GM12878 (cell line): ENCODE results near the gene PLXNB3. TPM values are rescaled to one million over a fixed set of nuclear protein-coding genes. Genes with fewer than 3 reads are reported as not detected.

ENCODE experiments used
- ATAC-seq: fragments of 200-7000 bp; cut with Tn5 transposase; 3 replicates; pipeline ENCODE4 v1.9.1; 2020; ENCODE audit warnings: mild to moderate bottlenecking, moderate library complexity
- BruUV-seq: library from RNA; stranded (reverse); fragments of 400-500 nt; replicated peaks from 2 replicates; lab custom pipeline; 2021; lab: Mats Ljungman, UMichigan
- CTCF ChIA-PET: fragments of 300-600 bp; sonication (Branson Sonifier 250); formaldehyde crosslinking; extraction: SDS; loops from one replicate; lab custom pipeline; 2021; ENCODE audit warnings: inconsistent platforms; lab: Yijun Ruan, JAX
- POLR2A ChIA-PET: fragments of 350-600 bp; formaldehyde crosslinking; extraction: SDS; loops from one replicate; lab custom pipeline; 2021; ENCODE audit warnings: inconsistent platforms; lab: Charles Lee
- RAD21 ChIA-PET: fragments of 300-600 bp; sonication (Branson Sonifier 250); formaldehyde crosslinking; loops from one replicate; lab custom pipeline; 2023; ENCODE audit warnings: antibody characterized with exemption; ENCODE audit not compliant: unreplicated experiment; lab: Charles Lee
- SMC1A ChIA-PET: fragments of 300-600 bp; sonication (Branson Sonifier 250); formaldehyde crosslinking; loops from one replicate; lab custom pipeline; 2023; ENCODE audit not compliant: unreplicated experiment, uncharacterized antibody; lab: Charles Lee
- DNase-seq: peaks from one replicate; pipeline ENCODE4 v3.0.0-alpha.2; 2011; ENCODE audit warnings: low read depth, low spot score
- FAIRE-seq: peaks from 3 replicates; lab custom pipeline; 2011; peaks lifted over from hg19 to GRCh38; lab: Jason Lieb, UNC
- H2AFZ ChIP-seq: 2 replicates; pipeline ENCODE4 v1.6.0; 2011; ENCODE audit warnings: low read depth, low read length, control low read depth; ENCODE audit not compliant: control insufficient read depth
- H3K27ac ChIP-seq: 2 replicates; pipeline ENCODE4 v1.5.1; 2011; ENCODE audit warnings: control low read depth; ENCODE audit not compliant: control insufficient read depth, insufficient read depth
- H3K27me3 ChIP-seq, 2 experiments: replicated peaks in 1 of 2; 2 replicates each; pipeline versions ENCODE4 v1.6.0 to v1.6.1; 2011; ENCODE audit warnings: low read length in 1 of 2; ENCODE audit not compliant: control insufficient read depth in 2 of 2, insufficient read depth in 2 of 2
- H3K36me3 ChIP-seq, 2 experiments: 2 replicates each; pipeline ENCODE4 v1.5.1; 2011; ENCODE audit warnings: low read length in 1 of 2; ENCODE audit not compliant: control insufficient read depth in 2 of 2, insufficient read depth in 2 of 2
- H3K4me1 ChIP-seq: 2 replicates; pipeline ENCODE4 v1.6.1; 2011; ENCODE audit warnings: mild to moderate bottlenecking, low read length, moderate library complexity, mixed read lengths; ENCODE audit not compliant: control insufficient read depth, insufficient read depth
- H3K4me2 ChIP-seq: 2 replicates; pipeline ENCODE4 v1.6.0; 2011; ENCODE audit warnings: control low read depth; ENCODE audit not compliant: control insufficient read depth, insufficient read depth
- H3K4me3 ChIP-seq: fragments of 200-600 bp; sonication (generic); 2 replicates; pipeline ENCODE4 v1.5.1; 2016
- H3K79me2 ChIP-seq: 2 replicates; pipeline ENCODE4 v1.6.0; 2011; ENCODE audit warnings: low read length; ENCODE audit not compliant: control insufficient read depth, insufficient read depth
- H3K9ac ChIP-seq: 2 replicates; pipeline ENCODE4 v1.8.0; 2011; ENCODE audit warnings: low read length, control low read depth, mixed read lengths; ENCODE audit not compliant: control insufficient read depth, insufficient read depth
- H3K9me3 ChIP-seq: replicated peaks from 3 replicates; pipeline ENCODE4 v1.5.1; 2011; ENCODE audit warnings: mild to moderate bottlenecking, low read length; ENCODE audit not compliant: control insufficient read depth, insufficient read depth
- H4K20me1 ChIP-seq: 2 replicates; pipeline ENCODE4 v1.6.0; 2011; ENCODE audit not compliant: control insufficient read depth, insufficient read depth
- BMI1 ChIP-seq: fragments of 450-650 bp; IDR thresholded peaks from 2 replicates; pipeline ENCODE4 v1.6.1; 2016; ENCODE audit warnings: mild to moderate bottlenecking, moderate library complexity, borderline replicate concordance
- ELK1 ChIP-seq: IDR thresholded peaks from 2 replicates; pipeline ENCODE4 v1.6.1; 2012; ENCODE audit warnings: low read depth, low read length, improper control_type of control experiment
- ESRRA ChIP-seq: IDR thresholded peaks from 2 replicates; pipeline ENCODE4 v1.6.1; 2012; ENCODE audit warnings: mild to moderate bottlenecking, low read length, improper control_type of control experiment
- KLF5 ChIP-seq: fragments of 450-650 bp; IDR thresholded peaks from 2 replicates; pipeline ENCODE4 v1.6.1; 2014; ENCODE audit warnings: mild to moderate bottlenecking; ENCODE audit not compliant: partially characterized antibody
- WRNIP1 ChIP-seq: IDR thresholded peaks from 2 replicates; pipeline ENCODE4 v1.6.1; 2011; ENCODE audit warnings: low read depth, low read length, improper control_type of control experiment, borderline replicate concordance
- ZBTB4 ChIP-seq: fragments of 450-650 bp; formaldehyde crosslinking; IDR thresholded peaks from 2 replicates; pipeline ENCODE4 v1.4.0; 2022; ENCODE audit warnings: mild to moderate bottlenecking, moderate library complexity
- WGBS: methylation state at CpG from one replicate; pipeline ENCODE4 v1.1.6; 2016; ENCODE audit warnings: low lambda C conversion rate; ENCODE audit not compliant: insufficient replicate concordance, insufficient coverage; ENCODE audit errors: missing lambda C conversion rate; 5-methylcytosine and 5-hydroxymethylcytosine counted together
- in situ Hi-C: fragments of 300-500 bp; cut with MboI; formaldehyde crosslinking; loops from 9 replicates; pipeline ENCODE4 v1.14.3; 2018; ENCODE audit warnings: mixed read lengths
- intact Hi-C: fragments of 100-400 bp; cut with micrococcal nuclease; formaldehyde crosslinking; loops from one replicate; pipeline ENCODE4 v1.14.2; 2022; ENCODE audit not compliant: unreplicated experiment
- polyA plus RNA-seq, 11 experiments: library from polyadenylated mRNA; depleted of rRNA in 4 of 11; unstranded in 6 of 11; stranded (reverse) in 5 of 11; fragments of >200 nt; fragmentation: Nextera tagmentation in 4 of 11; fragmentation: Illumina TruSeq in 1 of 11; extraction: Ambion mirVana in 4 of 11; extraction: Trizol in 1 of 11; gene quantifications; 1 replicate in 1 of 11; 2 replicates in 10 of 11; pipeline versions ENCODE4 v1.2.1 to v1.2.3, GENCODE V29; 2011 to 2016; ENCODE audit warnings: inconsistent platforms in 2 of 11, missing spikeins in 2 of 11, low read depth in 1 of 11
- total RNA-seq, 4 experiments: library from RNA; depleted of rRNA in 3 of 4; stranded (reverse); fragments of >200 nt in 3 of 4; fragmentation: Illumina TruSeq in 1 of 4; extraction: Trizol in 1 of 4; gene quantifications; 2 replicates each; pipeline versions ENCODE4 v1.2.1 to v1.2.3, GENCODE V29; 2013 to 2021

The PLXNB3 gene
- total and polyA plus RNA-seq, 10 of the 15 experiments (the other 5 are each of a cell fraction or from before 2014, with no cell fraction given), result 0.06 to 0.68 (median 0.19) TPM; not detected in 4

- Histone ChIP-seq H3K27me3 (no peaks in the 10 kb centered on the region; a peak in 2 of 4 replicates), H3K4me1 (no peaks in the 10 kb centered on the region), H3K9me3 (no peaks in the 10 kb centered on the region; the same call in 2 of the 3 replicates), H3K36me3 (no peaks in the 10 kb centered on the region), H3K27ac (no peak overlapping the region), H2AFZ (no peak overlapping the region), H3K4me3 (no peak overlapping the region), H4K20me1 (no peaks in the 10 kb centered on the region), H3K9ac (no peak overlapping the region), H3K79me2 (no peaks in the 10 kb centered on the region), H3K4me2 (no peak overlapping the region)
- intact Hi-C loops, result no loop called here
- FAIRE-seq, result no peak
- ChIA-PET SMC1A (no interaction called here), POLR2A (no interaction called here), CTCF (no interaction called here), RAD21 (no interaction called here)
- no peak for DNase-seq
- no TSS peak for BruUV-seq
- TF ChIP-seq KLF5, result no peak
- no peak for TF ChIP-seq ZBTB4 (CRISPR knock-in tag)
- no peak for TF ChIP-seq WRNIP1
- TF ChIP-seq ELK1, result no peak
- no peak for TF ChIP-seq BMI1
- TF ChIP-seq ESRRA, result no peak
- in situ Hi-C loops, result no loop called here
- ATAC-seq, result no peak
- WGBS, result 27% methylated on average over 8 of the region's 8 CpGs
These were observed 61.0 kb downstream of the PLXNB3 start for GRCh38 chrX:153825042-153825441.

Other genes starting within 250 kb of the PLXNB3 start
Only the 7 nearest of the 18 such genes appear.
- not detected in 2 replicates for gene SLC6A8, start 76.3 kb upstream of the PLXNB3 start, total RNA-seq (2014; rRNA removed)
- not detected in 2 replicates for gene SLC6A8, start 76.3 kb upstream of the PLXNB3 start, total RNA-seq (2014; rRNA removed; fragmentation: Illumina TruSeq; extraction: Trizol)
- 0.29 and 0.72 TPM in 2 replicates for gene SLC6A8, start 76.3 kb upstream of the PLXNB3 start, total RNA-seq (2021)
- gene SLC6A8, start 76.3 kb upstream of the PLXNB3 start, polyA plus RNA-seq (2011; rRNA removed), result 0.23 and 0.30 TPM in 2 replicates
- 0.01 TPM in 1 of 2 replicates, not detected in the other for gene SLC6A8, start 76.3 kb upstream of the PLXNB3 start, polyA plus RNA-seq (2014; fragmentation: Illumina TruSeq; extraction: Trizol)
- not detected for gene SLC6A8, start 76.3 kb upstream of the PLXNB3 start, polyA plus RNA-seq (2014; fragmentation: Nextera tagmentation; extraction: Ambion mirVana)
- 0.06 TPM in 1 of 2 replicates, not detected in the other for gene SLC6A8, start 76.3 kb upstream of the PLXNB3 start, polyA plus RNA-seq (2014; rRNA removed)
- under 1 TPM in 1 of 2 experiments, not detected in 1; 0.10 TPM for gene SLC6A8, start 76.3 kb upstream of the PLXNB3 start, polyA plus RNA-seq (2016; fragmentation: Nextera tagmentation; extraction: Ambion mirVana)
- 62.7 and 72.8 TPM in 2 replicates for gene BCAP31, start 39.9 kb upstream of the PLXNB3 start, total RNA-seq (2014; rRNA removed)
- 61.5 and 63.1 TPM in 2 replicates for gene BCAP31, start 39.9 kb upstream of the PLXNB3 start, total RNA-seq (2014; rRNA removed; fragmentation: Illumina TruSeq; extraction: Trizol)
- gene BCAP31, start 39.9 kb upstream of the PLXNB3 start, total RNA-seq (2021), result 104 and 109 TPM in 2 replicates
- gene BCAP31, start 39.9 kb upstream of the PLXNB3 start, polyA plus RNA-seq (2011; rRNA removed), result 52.8 and 82.4 TPM in 2 replicates
- 73.4 and 78.7 TPM in 2 replicates for gene BCAP31, start 39.9 kb upstream of the PLXNB3 start, polyA plus RNA-seq (2014; fragmentation: Illumina TruSeq; extraction: Trizol)
- 100 to 1,000 TPM; 201 to 246 TPM for gene BCAP31, start 39.9 kb upstream of the PLXNB3 start, polyA plus RNA-seq (2014; fragmentation: Nextera tagmentation; extraction: Ambion mirVana)
- 71.3 and 79.4 TPM in 2 replicates for gene BCAP31, start 39.9 kb upstream of the PLXNB3 start, polyA plus RNA-seq (2014; rRNA removed)
- gene BCAP31, start 39.9 kb upstream of the PLXNB3 start, polyA plus RNA-seq (2016; fragmentation: Nextera tagmentation; extraction: Ambion mirVana), result 100 to 1,000 TPM; 163 to 166 TPM
- gene ABCD1, start 39.4 kb upstream of the PLXNB3 start, total RNA-seq (2014; rRNA removed), result 3.8 and 5.1 TPM in 2 replicates
- 1.4 and 1.8 TPM in 2 replicates for gene ABCD1, start 39.4 kb upstream of the PLXNB3 start, total RNA-seq (2014; rRNA removed; fragmentation: Illumina TruSeq; extraction: Trizol)
- 6.5 and 6.8 TPM in 2 replicates for gene ABCD1, start 39.4 kb upstream of the PLXNB3 start, total RNA-seq (2021)
- 0.55 and 1.3 TPM in 2 replicates for gene ABCD1, start 39.4 kb upstream of the PLXNB3 start, polyA plus RNA-seq (2011; rRNA removed)
- gene ABCD1, start 39.4 kb upstream of the PLXNB3 start, polyA plus RNA-seq (2014; fragmentation: Illumina TruSeq; extraction: Trizol), result 0.19 and 0.96 TPM in 2 replicates
- under 1 TPM; 0.13 to 0.35 TPM for gene ABCD1, start 39.4 kb upstream of the PLXNB3 start, polyA plus RNA-seq (2014; fragmentation: Nextera tagmentation; extraction: Ambion mirVana)
- 3.9 and 5.1 TPM in 2 replicates for gene ABCD1, start 39.4 kb upstream of the PLXNB3 start, polyA plus RNA-seq (2014; rRNA removed)
- 1 to 10 TPM; 1.4 to 1.6 TPM for gene ABCD1, start 39.4 kb upstream of the PLXNB3 start, polyA plus RNA-seq (2016; fragmentation: Nextera tagmentation; extraction: Ambion mirVana)
- not detected in 2 replicates for gene SRPK3, start 16.8 kb downstream of the PLXNB3 start, total RNA-seq (2014; rRNA removed)
- gene SRPK3, start 16.8 kb downstream of the PLXNB3 start, total RNA-seq (2014; rRNA removed; fragmentation: Illumina TruSeq; extraction: Trizol), result not detected in 2 replicates
- not detected in 2 replicates for gene SRPK3, start 16.8 kb downstream of the PLXNB3 start, total RNA-seq (2021)
- not detected in 2 replicates for gene SRPK3, start 16.8 kb downstream of the PLXNB3 start, polyA plus RNA-seq (2011; rRNA removed)
- gene SRPK3, start 16.8 kb downstream of the PLXNB3 start, polyA plus RNA-seq (2014; fragmentation: Illumina TruSeq; extraction: Trizol), result not detected in 2 replicates
- under 1 TPM in 1 of 2 experiments, not detected in 1; 0.05 TPM for gene SRPK3, start 16.8 kb downstream of the PLXNB3 start, polyA plus RNA-seq (2014; fragmentation: Nextera tagmentation; extraction: Ambion mirVana)
- not detected in 2 replicates for gene SRPK3, start 16.8 kb downstream of the PLXNB3 start, polyA plus RNA-seq (2014; rRNA removed)
- gene SRPK3, start 16.8 kb downstream of the PLXNB3 start, polyA plus RNA-seq (2016; fragmentation: Nextera tagmentation; extraction: Ambion mirVana), result under 1 TPM in 1 of 2 experiments, not detected in 1; 0.19 TPM
- 69.3 and 78.5 TPM in 2 replicates for gene IDH3G, start 30.1 kb downstream of the PLXNB3 start, total RNA-seq (2014; rRNA removed)
- 38.6 and 41.5 TPM in 2 replicates for gene IDH3G, start 30.1 kb downstream of the PLXNB3 start, total RNA-seq (2014; rRNA removed; fragmentation: Illumina TruSeq; extraction: Trizol)
- 61.3 and 69.0 TPM in 2 replicates for gene IDH3G, start 30.1 kb downstream of the PLXNB3 start, total RNA-seq (2021)
- gene IDH3G, start 30.1 kb downstream of the PLXNB3 start, polyA plus RNA-seq (2011; rRNA removed), result 22.6 and 49.1 TPM in 2 replicates
- 32.7 and 64.2 TPM in 2 replicates for gene IDH3G, start 30.1 kb downstream of the PLXNB3 start, polyA plus RNA-seq (2014; fragmentation: Illumina TruSeq; extraction: Trizol)
- 10 to 100 TPM; 26.3 to 34.4 TPM for gene IDH3G, start 30.1 kb downstream of the PLXNB3 start, polyA plus RNA-seq (2014; fragmentation: Nextera tagmentation; extraction: Ambion mirVana)
- gene IDH3G, start 30.1 kb downstream of the PLXNB3 start, polyA plus RNA-seq (2014; rRNA removed), result 77.9 and 81.4 TPM in 2 replicates
- gene IDH3G, start 30.1 kb downstream of the PLXNB3 start, polyA plus RNA-seq (2016; fragmentation: Nextera tagmentation; extraction: Ambion mirVana), result 100 to 1,000 TPM in 1 of 2 experiments, 10 to 100 TPM in 1; 96.5 to 102 TPM
- gene SSR4, start 30.4 kb downstream of the PLXNB3 start, total RNA-seq (2014; rRNA removed), result 252 and 305 TPM in 2 replicates
- gene SSR4, start 30.4 kb downstream of the PLXNB3 start, total RNA-seq (2014; rRNA removed; fragmentation: Illumina TruSeq; extraction: Trizol), result 160 and 189 TPM in 2 replicates
- gene SSR4, start 30.4 kb downstream of the PLXNB3 start, total RNA-seq (2021), result 244 and 247 TPM in 2 replicates
- 94.1 and 176 TPM in 2 replicates for gene SSR4, start 30.4 kb downstream of the PLXNB3 start, polyA plus RNA-seq (2011; rRNA removed)
- gene SSR4, start 30.4 kb downstream of the PLXNB3 start, polyA plus RNA-seq (2014; fragmentation: Illumina TruSeq; extraction: Trizol), result 61.3 and 151 TPM in 2 replicates
- gene SSR4, start 30.4 kb downstream of the PLXNB3 start, polyA plus RNA-seq (2014; fragmentation: Nextera tagmentation; extraction: Ambion mirVana), result 100 to 1,000 TPM; 351 to 521 TPM
- gene SSR4, start 30.4 kb downstream of the PLXNB3 start, polyA plus RNA-seq (2014; rRNA removed), result 312 and 326 TPM in 2 replicates
- 100 to 1,000 TPM; 315 to 317 TPM for gene SSR4, start 30.4 kb downstream of the PLXNB3 start, polyA plus RNA-seq (2016; fragmentation: Nextera tagmentation; extraction: Ambion mirVana)
- gene PDZD4, start 66.3 kb downstream of the PLXNB3 start, total RNA-seq (2014; rRNA removed), result not detected in 2 replicates
- not detected in 2 replicates for gene PDZD4, start 66.3 kb downstream of the PLXNB3 start, total RNA-seq (2014; rRNA removed; fragmentation: Illumina TruSeq; extraction: Trizol)
- 0.15 TPM in 1 of 2 replicates, not detected in the other for gene PDZD4, start 66.3 kb downstream of the PLXNB3 start, total RNA-seq (2021)
- not detected in 2 replicates for gene PDZD4, start 66.3 kb downstream of the PLXNB3 start, polyA plus RNA-seq (2011; rRNA removed)
- gene PDZD4, start 66.3 kb downstream of the PLXNB3 start, polyA plus RNA-seq (2014; fragmentation: Illumina TruSeq; extraction: Trizol), result 0.01 TPM in 1 of 2 replicates, not detected in the other
- gene PDZD4, start 66.3 kb downstream of the PLXNB3 start, polyA plus RNA-seq (2014; fragmentation: Nextera tagmentation; extraction: Ambion mirVana), result not detected
- gene PDZD4, start 66.3 kb downstream of the PLXNB3 start, polyA plus RNA-seq (2014; rRNA removed), result 0.05 TPM in 1 of 2 replicates, not detected in the other
- gene PDZD4, start 66.3 kb downstream of the PLXNB3 start, polyA plus RNA-seq (2016; fragmentation: Nextera tagmentation; extraction: Ambion mirVana), result under 1 TPM in 1 of 2 experiments, not detected in 1; 0.04 TPM